HG02870 (cell line): ENCODE measurements around the gene MOV10L1.

ENCODE experiments used
- ATAC-seq: cut with Tn5 transposase; IDR thresholded peaks from one replicate; pipeline ENCODE4 v1.9.1; 2021; ENCODE audit warnings: mild to moderate bottlenecking, moderate library complexity; ENCODE audit not compliant: unreplicated experiment

The MOV10L1 gene

DNA sequence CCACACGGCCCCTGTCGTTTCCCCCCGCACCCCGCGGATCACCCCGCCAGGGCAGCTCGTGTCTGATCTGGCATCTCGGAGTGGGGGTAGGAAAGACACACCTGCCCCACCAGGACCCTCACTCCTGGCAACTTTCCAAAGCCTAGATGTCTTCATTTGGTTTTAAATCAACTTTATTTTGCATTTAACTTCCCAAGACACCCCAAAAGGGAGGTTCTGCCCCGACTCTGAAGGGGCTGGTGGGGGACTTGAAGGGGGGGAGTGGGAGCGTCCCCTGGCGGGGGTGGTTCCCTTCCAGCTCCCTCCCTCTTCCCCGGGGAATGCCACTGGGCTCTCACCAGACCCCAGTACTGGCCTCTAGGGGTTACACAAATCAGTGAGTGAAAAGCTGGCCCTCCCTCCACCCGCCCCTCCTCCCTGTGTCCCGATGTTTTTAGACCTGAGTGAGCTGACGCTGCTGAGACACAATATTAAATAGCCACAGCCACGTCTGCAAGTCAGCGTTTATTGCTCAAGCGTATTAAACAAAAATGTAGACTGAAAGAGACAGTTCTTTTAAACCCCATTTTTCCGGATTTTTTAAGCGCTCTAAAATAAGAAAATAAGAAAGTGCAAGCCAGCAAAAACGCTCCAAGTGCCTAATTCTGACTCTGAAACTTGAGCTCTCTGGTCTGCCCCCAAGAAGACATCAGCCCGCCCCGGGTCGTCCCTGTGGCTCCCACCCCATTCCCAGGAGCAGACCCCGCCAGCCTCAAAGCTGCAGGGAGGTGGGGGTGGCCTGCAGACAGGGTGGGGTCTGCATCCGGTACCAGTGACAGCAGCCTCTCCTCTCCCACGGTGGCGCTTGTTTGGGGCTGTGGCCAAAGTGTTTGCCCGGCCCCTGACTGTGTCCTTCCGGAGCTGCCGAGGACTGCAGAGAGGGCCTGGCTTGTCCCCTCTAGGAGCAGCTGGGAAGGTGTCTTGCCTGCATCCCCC is 30.6 kb upstream of the MOV10L1 start:
- ATAC-seq, result no peak

DNA sequence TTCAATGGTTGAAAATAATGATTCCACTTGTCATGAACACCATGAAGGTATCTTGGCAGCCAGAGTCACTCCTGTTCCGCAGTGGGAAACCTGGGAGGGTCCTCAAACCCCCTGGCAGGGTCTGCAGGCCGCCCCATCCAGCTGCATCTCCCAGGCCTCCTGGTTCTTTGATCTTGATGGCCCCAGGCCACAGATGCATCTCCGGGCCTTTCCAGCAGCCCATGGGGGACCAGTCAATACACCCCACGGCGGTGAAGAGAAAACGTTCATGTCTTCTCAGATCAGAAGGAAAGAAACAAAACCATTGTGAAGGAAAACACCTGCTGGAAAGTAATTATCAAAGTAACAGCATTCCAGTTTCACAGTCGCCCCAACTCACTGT is 29.9 kb upstream of the MOV10L1 start:
- no peak for ATAC-seq

DNA sequence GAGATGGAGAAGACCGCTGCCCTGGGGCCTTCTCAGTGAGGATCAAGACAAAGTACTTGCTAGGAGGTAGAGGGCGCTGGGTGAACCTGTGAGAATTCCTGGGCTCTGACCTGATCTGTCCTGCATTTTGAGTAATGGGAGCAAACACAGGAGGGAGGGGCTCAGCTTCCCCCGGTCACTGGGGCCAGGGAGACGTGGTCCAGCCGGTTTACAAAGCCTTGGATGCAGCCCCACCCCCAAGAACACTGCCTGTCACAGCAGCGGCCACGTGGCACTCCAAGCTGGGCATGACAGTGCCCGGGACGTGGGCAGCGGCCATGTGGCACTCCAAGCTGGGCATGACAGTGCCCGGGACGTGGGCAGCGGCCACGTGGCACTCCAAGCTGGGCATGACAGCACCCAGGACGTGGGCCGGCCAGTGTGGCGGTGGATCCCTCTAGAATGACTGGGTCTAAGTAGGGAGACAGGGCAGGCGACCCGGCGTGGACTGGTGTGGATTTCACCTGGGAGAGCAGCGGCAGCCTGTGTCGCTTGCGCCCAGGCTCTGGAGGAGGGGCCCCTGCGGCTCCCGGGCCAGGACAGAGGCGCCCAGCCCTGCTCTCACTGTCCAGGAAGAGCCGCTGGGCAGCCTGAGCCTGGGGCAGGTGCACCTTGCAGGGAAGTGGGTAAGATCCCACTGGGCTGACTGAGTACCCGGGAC is 29.2 kb upstream of the MOV10L1 start:
- ATAC-seq, result no peak

DNA sequence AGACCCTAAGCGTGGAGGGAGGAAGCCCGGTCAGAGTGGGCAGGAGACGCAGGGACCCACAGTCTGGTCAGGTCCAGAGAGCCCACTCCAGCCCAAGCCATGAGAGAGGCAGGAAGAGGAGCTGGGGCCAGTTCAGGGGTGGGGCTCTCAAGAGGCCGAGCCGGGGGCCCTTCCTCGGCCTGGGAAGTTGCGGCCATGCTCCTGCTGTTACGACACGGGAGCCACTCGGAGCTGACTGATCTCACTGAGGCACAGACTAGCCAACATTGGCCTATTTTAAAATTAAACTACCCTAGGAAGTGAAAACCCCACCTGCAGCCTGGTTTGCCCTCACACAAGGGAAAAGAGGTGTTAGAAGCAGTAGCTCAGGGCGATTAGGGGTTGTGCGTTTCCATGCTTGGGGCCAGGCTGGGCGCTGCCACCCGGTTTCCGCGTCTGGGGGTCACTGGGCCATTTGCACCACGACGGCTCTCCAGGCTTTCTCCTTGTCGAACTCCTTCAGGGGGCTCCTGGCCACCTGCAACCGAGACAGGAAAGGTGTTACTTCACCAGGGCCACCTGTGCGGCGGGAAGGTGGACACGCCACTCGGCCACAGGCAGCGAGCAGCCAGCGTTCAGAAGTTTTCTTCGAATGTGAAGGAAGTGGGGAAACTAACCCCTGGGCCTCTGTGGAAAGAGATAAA is 28.5 kb upstream of the MOV10L1 start:
- no peak for ATAC-seq

DNA sequence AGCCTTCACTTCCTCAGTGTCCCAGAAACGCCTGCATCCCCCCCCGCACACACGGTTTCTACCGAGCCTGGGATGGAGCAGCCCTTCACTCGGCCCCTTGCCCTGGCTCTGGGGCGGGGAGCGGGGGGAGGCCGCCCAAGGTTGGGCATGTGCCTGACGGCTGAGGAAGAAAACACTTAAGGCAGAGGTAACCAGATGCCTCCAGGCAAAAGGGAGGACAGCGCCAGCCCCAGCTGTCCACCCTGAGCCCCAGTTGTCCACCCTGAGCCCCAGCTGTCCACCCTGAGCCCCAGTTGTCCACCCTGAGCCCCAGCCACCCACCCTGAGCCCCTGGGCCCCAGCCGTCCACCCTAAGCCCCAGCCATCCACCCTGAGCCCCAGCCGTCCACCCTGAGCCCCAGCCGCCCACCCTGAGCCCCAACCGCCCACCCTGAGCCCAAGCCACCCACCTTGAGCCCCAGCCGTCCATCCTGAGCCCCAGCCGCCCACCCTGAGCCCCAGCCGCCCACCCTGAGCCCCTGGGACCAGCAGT is 27.9 kb upstream of the MOV10L1 start:
- no peak for ATAC-seq

DNA sequence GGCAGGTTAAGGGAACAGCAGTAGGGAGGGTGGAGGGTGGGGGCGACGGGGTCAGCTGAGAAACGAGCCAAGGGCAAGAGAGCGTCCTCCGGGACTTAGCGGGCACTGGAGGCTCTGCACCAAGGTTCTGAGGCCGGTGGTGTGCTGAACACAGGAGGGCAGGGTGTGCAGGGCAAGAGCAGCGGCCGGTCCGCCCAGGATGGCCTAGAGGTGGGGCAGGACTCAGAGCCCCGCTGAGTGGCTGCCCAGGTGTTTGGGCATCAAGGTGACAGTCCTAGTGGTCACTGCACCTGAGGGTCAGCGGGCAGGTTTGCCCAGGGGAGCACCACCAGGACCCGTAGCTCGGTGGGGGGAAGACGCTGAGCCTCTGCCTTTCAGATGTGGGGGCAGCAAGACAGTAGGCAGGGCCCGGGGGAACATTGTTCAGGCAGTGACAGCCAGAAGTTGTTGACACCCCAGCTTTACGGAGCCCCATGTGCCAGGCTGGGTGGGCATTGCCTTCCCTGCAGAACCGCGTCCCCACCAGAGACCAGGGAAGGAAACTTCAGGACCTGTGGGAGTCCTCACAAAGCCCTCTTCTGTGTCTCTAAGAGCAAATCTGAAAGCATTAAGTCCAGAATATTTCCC is 27.2 kb upstream of the MOV10L1 start:
- no peak for ATAC-seq

DNA sequence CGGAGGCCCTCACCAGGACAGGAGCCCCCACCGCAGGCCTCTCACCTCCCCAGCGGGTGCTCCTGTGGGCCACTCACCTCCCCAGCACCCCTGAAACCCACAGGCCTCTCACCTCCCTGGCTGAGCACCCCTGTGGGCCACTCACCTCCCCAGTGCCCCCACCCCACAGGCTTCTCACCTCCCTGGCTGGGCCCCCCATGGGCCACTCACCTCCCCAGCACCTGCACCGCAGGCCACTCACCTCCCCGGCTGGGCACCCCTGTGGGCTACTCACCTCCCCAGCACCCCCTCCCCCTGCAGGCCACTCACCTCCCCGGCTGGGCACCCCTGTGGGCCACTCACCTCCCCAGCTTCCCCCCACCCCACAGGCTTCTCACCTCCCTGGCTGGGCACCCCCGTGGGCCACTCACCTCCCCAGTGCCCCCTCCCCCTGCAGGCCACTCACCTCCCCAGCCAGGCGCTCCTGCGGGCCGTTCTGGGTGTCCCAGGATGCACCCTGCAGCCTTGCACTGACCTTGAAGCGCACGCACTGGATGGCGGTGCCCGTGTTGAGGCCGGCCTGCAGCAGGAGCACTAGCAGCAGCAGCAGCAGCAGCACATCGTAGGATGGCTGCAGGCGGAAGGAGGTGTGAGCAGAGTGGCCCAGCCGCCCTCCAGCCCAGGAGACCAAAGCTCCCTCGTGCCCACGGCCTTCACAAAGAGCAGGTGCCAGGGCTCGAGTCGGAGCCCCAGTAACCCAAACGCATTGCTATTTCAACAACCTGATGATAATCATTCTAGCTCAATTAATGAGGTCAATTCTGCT is 26.0 kb upstream of the MOV10L1 start:
- ATAC-seq, result no peak

DNA sequence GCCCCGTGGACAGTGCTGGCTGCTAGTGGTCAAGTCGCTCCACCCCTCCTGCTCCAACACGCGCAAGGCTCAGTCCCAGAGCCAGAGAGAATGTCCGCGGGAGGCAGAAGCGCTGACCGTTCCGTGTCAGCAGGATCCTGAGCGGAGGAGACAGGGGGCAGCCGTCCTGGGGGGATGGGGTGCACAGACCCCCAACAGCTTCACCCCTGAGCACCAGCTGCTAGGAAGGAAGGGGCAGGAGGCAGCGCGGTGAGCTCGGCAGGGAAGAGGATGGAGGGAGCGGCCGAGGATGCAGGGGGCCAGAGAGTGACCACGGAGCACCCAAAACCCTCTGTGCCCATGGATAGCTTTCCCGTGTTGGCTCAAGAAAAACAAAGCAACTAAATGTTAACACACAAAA is 25.4 kb upstream of the MOV10L1 start:
- no peak for ATAC-seq

DNA sequence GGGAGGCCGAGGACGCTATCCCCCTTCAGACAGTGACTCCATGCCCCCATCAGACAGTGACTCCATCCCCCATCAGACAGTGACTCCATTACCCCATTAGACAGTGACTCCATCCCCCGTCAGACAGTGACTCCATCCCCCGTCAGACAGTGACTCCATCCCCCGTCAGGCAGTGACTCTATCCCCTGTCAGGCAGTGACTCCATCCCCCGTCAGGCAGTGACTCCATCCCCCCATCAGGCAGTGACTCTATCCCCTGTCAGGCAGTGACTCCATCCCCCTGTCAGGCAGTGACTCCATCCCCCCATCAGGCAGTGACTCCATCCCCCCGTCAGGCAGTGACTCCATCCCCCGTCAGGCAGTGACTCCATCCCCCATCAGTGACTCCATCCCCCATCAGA is 22.6 kb upstream of the MOV10L1 start:
- no peak for ATAC-seq

DNA sequence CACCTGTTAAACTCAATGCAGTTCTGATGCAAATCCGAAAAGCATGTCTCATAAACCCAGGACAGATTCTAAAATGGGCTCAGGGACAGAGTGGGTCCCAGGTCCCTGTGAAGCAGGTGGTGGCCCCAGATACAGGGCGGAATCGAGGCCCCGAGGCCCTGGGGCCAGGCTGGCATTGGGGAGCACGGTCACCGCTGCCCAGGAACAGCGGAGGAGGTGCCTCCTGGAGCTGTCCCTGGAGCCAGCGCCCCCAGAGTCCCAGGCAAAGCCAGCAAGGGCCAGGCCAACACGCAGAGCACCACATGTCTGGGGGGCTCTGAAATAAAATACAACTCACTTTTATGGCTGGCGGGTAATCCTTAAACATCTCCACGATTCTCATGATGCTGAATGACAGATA is 21.7 kb upstream of the MOV10L1 start:
- no peak for ATAC-seq

DNA sequence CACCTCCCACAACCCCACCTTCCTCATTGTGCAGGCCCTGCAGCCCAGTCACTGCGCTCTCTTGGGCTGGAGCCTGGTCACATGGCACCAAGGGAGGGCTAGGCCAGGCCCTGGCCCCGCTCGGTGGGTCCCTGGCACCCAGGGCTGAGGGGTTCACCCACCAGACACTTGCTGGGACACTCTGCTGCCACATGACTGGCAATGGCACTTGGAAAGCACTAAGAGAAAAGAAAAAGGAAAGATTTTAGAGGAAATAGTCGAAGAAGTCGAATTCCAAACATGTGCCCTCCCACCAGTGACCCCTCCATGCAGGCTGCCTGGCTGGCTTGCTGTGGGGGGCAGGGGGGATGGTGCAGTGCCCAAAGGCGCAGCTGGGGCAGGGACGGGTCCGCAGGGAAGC is 19.4 kb upstream of the MOV10L1 start:
- no peak for ATAC-seq

DNA sequence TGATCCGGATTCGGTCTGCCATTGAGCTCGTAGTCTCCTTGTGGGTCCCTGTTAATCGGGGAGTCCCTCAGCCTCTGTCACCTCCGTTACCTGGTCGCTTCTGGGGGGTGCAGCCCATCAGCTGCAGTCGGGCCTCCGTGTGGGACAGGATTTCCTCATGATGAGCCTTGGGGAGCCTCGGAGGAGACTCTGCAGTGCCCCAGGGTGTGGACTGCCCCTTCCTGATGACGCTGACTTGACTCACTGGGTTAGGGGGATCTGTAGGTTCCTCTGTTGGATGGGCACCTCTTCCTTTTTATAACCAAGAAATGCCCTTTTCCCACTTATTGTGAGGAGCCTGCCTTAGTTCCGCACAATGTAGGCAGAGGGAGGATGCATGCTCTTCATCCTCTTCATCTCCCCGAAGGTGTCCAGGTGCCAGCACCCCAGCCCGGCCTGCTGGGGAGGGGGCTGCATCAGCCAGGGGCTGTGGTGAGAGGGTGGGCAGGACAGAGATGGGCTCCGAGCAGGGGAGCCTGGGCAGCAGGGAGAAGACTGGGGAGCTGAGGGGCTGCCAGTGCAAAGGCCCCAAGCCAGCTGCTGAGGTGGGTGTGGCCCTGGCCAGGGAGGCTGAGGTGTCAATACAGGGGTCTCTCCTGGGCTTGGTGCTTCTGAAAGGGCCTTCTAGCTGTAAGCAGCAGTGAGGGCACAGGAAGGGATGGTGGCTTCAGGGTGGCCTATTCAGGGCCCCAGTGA is 18.2 kb upstream of the MOV10L1 start:
- no peak for ATAC-seq

DNA sequence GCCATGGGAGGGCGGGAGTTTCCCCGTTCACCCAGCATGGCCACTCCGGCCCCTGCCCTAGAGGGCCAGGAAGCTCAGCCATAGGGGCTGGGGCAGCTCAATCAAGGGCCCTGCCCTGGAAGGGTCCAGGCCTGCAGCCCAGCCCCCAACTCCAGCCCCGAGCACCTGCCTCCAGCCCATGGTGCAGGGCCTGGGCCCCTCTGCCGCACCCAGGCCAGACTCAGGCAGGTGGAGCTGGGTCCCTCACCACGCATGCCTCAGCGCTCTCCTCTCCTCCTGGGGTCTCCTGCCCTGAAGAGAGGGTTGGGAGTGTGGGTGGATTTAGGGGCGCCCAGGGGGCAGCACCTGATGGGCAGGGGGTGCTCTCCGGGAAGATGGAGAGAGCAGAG is 17.6 kb upstream of the MOV10L1 start:
- no peak for ATAC-seq

DNA sequence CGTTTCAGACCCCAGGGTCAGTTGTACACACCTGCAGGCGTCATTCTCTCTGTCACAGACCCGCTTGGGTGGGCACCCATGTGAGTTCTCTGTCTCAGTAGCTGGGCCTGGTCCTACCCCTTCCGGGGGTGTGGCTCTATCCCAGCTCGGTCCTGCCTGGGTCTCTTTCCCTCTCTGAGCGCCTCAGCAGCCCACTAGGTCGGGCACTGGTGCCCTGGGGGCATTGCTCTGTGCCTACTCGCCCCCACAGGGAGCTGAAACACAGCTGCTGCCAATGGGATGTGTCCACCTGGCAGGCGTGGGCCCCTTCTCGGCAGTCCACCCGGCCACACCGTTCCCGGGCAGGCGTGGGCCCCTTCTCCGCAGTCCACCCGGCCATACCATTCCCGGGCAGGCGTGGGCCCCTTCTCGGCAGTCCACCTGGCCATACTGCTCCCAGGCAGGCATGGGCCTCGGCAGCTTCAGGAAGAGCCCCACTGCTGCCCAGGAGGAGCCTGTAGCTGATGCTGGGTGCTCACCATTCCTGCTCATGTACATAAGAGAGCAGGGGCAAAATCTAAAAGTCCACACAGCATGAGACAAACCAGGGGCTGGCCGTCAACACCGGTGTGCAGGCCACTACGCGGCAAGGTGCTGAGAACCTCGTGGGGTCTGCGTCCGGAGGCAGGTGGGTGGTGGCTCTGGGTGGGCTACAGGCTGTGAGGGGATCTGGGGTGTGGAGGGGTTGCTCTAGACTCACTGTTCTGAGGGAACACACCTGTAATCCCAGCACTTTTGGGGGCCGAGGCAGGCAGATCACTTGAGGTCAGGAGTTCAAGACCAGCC is 16.9 kb upstream of the MOV10L1 start:
- no peak for ATAC-seq

DNA sequence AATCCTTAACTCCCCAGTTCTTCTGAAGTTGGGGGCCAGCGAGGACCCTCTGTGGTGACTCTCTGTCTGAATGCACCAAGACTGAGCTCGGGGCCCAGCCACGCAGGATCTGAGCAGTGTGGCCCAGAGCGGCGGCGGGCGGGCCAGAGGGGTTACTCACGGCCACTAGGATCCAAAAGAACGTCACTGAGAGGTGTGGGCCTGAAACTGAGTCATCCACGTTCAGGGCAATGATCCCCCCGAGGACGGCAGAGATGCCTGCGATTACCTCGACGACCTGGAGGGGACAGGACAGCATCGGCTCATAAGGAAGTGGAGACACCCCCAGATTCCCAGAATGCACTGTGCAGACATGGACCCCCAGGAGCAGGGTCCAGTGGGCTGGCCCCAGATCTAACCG is 15.8 kb upstream of the MOV10L1 start:
- no peak for ATAC-seq

DNA sequence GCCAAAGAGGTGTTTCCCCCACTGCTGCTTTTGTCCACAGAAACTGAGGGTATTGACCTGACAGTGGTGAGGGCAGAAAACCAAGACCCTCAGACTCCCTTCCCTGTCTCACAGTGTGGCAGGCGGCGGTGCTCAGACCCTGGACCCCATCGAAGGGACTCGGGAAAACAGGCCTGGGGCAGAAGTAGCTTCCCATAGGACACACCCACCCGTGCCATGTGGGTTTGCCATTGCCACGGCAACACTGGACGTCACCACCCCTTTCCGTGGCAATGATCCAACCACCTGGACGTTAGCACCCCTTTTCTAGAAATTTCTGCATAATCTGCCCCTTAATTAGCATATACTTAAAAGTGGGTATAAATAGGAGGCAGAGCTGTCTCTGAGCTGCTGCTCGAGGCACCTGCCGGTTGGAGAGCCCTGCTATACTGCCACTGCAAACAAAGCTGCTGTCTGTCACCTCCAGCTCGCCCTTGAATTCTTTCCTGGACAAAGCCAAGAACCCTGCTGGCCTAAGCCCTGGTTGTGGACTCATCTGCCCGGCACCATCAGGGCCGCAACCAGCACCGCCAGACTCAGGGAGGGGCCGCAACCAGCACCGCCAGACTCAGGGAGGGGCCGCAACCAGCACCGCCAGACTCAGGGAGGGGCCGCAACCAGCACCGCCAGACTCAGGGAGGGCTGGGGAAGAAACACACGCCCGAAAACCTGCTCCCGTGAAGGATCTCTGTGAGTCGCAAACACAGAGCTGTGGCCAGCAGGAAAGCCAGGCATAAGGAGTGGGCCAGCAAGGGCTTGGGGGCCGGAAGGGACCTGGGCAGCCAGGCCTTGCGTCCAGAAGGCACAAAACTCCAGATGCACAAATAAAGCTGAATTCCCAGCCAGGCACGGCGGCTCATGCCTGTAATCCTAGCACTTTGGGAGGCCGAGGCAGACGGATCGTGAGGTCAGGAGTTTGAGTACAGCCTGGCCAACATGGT is 15.0 kb upstream of the MOV10L1 start:
- no peak for ATAC-seq
